ENCODE data around the gene ENPP1.

Gene ENPP1

GRCh38 chr6:131781687-131782086 is 26.1 kb upstream of the ENPP1 start:
- no peak for DNase-seq
- in situ Hi-C loops (cut with MboI; ENCODE audit: low pct_unique_long_range_greater_than_20kb, low sequenced_read_pairs): no loop called here

DNA sequence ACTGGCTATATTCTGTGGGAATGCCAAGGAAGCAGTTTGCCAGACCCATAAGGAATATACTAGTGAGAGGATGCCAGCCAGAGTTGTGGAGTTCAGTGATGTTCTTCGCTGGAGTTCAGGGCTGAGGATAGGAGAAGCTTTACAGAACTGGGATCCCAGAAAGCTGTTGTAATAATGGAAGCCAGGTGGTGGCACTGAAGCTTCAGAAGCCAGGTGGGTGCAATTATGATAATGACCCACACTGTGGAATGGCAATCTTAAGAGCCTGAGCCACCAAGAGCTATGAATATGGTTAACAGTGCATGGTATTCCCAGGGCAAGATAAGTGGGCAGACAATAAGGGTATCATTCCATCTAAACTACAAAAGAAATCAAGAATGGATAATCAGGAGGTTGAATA is 25.1 kb upstream of the ENPP1 start:
- in situ Hi-C loops (cut with MboI; ENCODE audit: low pct_unique_long_range_greater_than_20kb, low sequenced_read_pairs): no loop called here
- DNase-seq: no peak

DNA sequence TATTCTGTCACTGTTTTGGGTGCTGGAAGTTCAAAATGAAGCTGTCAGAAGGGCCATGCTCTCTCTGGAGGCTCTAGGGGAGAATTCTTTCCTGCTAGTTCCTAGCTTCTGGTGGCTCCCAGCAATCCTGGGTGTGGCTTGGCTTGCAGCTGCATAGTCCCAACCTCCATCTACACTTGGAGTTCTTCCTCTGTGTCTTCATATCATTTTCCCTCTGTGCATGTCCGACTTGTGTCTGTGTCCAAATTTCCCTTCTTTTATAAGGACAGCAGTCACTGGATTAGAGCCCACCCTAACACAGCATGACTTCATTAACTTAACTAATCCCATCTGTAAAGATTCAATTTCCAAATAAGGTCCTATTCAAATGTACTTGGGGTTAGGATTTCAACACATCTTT is 23.3 kb upstream of the ENPP1 start:
- in situ Hi-C loops (cut with MboI; ENCODE audit: low pct_unique_long_range_greater_than_20kb, low sequenced_read_pairs): no loop called here
- no peak for DNase-seq

- in situ Hi-C loops (cut with MboI; ENCODE audit: low pct_unique_long_range_greater_than_20kb, low sequenced_read_pairs): no loop called here
- no peak for DNase-seq
These were observed 20.7 kb upstream of the ENPP1 start for GRCh38 chr6:131787079-131787478.

DNA sequence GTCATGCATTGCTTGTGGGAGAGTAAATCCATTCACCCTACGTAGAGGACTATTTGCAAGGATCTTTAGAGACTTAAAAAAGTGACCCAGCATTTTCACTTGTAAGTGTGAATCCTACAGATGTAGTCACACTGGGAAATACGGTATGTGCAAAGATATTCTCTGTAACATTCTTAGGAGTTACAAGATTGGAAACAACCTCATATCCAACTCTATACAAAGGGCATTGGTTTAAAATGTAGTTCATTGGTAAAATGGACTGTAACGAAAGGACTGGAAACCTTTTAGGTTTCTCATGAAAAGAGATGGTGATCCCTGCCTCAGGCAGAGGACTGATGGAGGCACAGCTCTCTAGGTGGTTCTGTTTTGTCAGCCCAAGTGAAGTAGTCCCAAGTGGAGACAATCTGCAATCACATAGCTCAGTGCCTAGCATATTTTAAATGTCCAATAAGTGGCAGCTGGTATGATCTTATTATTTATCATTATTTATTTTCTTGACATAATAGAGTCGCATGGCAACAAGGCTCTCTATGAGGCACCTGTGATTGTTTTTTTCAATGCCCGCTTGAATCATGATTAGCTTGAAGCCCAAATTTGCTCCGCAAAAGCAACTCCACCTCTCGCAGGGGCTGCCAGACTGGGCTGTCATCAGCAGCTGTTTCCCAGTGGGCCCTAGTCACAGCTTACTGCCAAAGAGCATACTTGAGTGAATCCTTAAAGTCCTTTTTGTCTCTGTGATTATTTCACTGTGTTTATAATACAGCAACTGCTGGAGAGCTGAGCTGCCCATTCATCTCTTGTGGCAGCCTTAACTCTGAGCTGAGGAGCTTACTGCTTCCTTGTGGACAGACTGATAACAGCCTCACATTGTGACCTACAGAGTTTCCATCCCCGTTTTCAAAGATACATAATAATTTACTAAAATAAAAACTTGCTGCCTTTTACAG is 19.8 kb upstream of the ENPP1 start:
- in situ Hi-C loops (cut with MboI; ENCODE audit: low pct_unique_long_range_greater_than_20kb, low sequenced_read_pairs): no loop called here
- no peak for DNase-seq

DNA sequence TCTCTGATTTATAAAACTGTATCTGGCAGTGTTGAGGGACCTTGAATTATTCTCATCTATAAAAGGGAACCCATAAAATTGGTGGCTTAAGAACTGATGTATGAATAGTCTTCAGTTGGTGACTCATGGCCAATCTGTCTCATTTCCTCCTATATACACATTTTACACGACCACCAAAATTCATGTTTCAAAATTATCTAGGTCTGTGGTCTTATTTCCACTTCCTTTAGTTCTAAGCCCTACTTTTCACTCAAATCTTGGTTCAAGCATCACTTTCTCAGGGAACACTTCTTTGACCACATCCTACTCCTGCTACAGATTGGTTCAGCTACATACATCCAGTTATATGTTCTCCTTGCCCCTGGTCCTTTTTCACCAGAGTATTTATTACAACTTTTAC is 18.6 kb upstream of the ENPP1 start:
- in situ Hi-C loops (cut with MboI; ENCODE audit: low pct_unique_long_range_greater_than_20kb, low sequenced_read_pairs): no loop called here
- DNase-seq: no peak

DNA sequence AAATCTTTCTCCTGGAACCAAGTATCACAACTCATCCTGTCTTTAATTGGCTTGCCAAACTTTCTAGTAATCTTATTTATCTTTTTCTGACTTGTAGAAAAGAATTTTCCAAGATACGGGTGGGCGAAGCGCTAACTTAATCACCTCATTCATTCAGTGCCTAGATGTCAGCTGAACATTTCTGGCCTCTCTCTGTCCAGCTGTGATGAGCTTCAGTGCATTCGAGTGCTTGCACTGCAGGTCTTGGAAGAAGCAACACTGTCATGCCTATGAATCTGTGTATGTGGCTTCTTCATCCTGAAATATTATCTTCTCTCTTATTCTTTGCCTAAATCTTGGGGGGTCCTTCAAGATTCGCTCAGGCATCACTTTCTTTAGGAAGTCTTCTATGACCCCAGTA is 16.3 kb upstream of the ENPP1 start:
- DNase-seq: no peak
- in situ Hi-C loops (cut with MboI; ENCODE audit: low pct_unique_long_range_greater_than_20kb, low sequenced_read_pairs): no loop called here

GRCh38 chr6:131792091-131792496 is 15.7 kb upstream of the ENPP1 start:
- in situ Hi-C loops (cut with MboI; ENCODE audit: low pct_unique_long_range_greater_than_20kb, low sequenced_read_pairs): no loop called here
- DNase-seq: no peak

DNA sequence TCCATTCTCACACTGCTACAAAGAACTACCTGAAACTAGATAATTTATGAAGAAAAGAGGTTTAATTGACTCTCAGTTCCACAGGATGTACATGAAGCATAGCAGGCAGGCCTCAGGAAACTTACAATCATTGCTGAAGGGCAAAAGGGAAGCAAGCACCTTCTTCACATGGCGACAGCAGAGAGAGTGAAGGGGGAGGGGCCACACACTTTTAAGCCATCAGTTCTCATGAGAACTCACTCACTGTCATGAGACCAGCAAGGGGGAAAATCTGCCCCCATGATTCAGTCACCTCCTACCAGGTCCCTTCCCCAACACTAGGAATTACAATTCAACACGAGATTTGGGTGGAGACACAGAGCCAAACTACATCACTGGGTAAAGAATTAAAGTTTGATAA is 12.5 kb upstream of the ENPP1 start:
- in situ Hi-C loops (cut with MboI; ENCODE audit: low pct_unique_long_range_greater_than_20kb, low sequenced_read_pairs): no loop called here
- DNase-seq: no peak

DNA sequence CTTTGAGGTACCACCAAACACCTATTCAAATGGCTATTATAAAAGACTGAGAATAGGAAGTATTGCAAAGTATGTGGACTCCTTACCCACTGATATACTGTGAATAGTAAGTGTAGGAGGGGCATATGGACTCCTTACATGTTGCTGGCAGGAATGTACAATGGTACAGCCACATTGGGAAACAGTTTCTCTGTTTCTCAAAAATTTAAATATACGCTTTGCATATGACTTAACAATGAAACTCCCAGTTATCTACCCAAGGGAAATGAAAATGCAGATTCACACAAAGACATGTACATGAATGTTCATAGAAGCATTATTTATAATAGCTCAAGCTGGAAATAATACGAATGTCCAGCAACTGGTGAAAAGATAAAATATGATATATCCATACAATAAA is 5.5 kb upstream of the ENPP1 start:
- no peak for DNase-seq
- in situ Hi-C loops (cut with MboI; ENCODE audit: low pct_unique_long_range_greater_than_20kb, low sequenced_read_pairs): no loop called here

- no peak for DNase-seq
- in situ Hi-C loops (cut with MboI; ENCODE audit: low pct_unique_long_range_greater_than_20kb, low sequenced_read_pairs): no loop called here
These were observed 4.6 kb upstream of the ENPP1 start for GRCh38 chr6:131803007-131803769.

DNA sequence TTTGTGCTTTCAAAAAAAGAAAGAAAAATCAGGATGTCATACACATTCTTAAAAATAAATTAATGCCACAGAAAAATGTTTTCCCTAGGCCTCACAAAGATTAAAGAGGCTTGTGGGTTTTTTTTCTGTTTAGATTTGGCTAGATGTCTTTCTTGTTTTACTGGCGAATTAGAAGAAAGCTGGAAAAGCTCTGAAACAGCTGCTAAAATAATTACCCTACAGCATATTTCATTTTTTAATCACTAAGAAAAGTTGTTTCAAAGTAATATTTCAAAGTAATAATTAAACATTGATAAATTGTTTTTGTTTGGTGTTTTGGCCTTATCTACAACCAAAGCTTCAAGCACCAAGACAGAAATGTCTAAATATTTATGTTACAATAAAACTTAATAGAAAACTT is 3.7 kb upstream of the ENPP1 start:
- no peak for DNase-seq
- in situ Hi-C loops (cut with MboI; ENCODE audit: low pct_unique_long_range_greater_than_20kb, low sequenced_read_pairs): no loop called here

DNA sequence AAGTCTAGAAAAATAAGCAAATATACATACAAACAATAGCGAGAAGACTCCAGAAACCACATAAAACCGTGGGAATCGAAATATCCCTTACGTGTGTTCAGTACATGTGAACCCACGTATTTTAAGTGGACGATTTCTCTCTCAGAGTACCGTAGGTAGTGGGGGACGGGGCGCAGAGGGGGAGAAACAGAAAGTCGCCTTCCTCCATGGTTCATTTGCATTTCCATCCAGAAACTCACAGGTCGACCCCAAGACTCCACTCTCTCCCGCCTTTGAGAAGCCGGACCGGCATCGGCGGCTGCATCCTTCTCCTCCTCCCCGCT is 538 bp upstream of the ENPP1 start:
- in situ Hi-C loops (cut with MboI; ENCODE audit: low pct_unique_long_range_greater_than_20kb, low sequenced_read_pairs): no loop called here
- no peak for DNase-seq

GRCh38 chr6:131808460-131809269 is 845 bp downstream of the ENPP1 start:
- in situ Hi-C loops (cut with MboI; ENCODE audit: low pct_unique_long_range_greater_than_20kb, low sequenced_read_pairs): no loop called here
- no peak for DNase-seq

- DNase-seq: no peak
- in situ Hi-C loops (cut with MboI; ENCODE audit: low pct_unique_long_range_greater_than_20kb, low sequenced_read_pairs): no loop called here
These were observed 3.7 kb downstream of the ENPP1 start for GRCh38 chr6:131811500-131811899.

- DNase-seq: no peak
- in situ Hi-C loops (cut with MboI; ENCODE audit: low pct_unique_long_range_greater_than_20kb, low sequenced_read_pairs): no loop called here
These were observed 6.2 kb downstream of the ENPP1 start for GRCh38 chr6:131813991-131814390.

GRCh38 chr6:131816869-131817268 is 9.0 kb downstream of the ENPP1 start:
- in situ Hi-C loops (cut with MboI; ENCODE audit: low pct_unique_long_range_greater_than_20kb, low sequenced_read_pairs): no loop called here
- no peak for DNase-seq

DNA sequence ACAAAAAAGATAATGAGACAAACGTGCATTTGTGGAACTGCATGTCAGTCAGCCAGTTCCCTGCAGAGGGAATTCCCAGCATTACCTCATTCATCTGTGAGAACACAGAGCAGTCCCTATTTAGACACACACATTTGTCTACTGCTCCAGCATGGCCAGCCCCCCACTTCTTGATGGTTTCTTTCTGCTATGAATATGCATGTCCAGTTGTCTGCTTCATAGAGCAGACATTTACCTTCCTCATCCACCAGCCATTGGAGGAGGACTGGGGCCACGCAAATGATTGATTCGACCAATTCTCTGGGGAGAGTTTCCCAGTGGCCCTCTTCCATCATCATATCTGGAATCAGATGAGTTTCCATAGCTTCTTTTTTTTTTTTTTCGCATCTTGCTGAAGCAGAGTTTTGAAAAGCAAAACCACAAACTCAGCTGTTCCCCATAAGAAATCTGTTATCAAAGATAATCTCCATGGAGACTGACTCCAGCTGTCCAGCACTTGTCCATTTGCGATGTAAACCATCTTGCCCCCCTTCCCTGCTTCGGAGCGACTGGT is 11.8 kb downstream of the ENPP1 start:
- in situ Hi-C loops (cut with MboI; ENCODE audit: low pct_unique_long_range_greater_than_20kb, low sequenced_read_pairs): no loop called here
- no peak for DNase-seq

DNA sequence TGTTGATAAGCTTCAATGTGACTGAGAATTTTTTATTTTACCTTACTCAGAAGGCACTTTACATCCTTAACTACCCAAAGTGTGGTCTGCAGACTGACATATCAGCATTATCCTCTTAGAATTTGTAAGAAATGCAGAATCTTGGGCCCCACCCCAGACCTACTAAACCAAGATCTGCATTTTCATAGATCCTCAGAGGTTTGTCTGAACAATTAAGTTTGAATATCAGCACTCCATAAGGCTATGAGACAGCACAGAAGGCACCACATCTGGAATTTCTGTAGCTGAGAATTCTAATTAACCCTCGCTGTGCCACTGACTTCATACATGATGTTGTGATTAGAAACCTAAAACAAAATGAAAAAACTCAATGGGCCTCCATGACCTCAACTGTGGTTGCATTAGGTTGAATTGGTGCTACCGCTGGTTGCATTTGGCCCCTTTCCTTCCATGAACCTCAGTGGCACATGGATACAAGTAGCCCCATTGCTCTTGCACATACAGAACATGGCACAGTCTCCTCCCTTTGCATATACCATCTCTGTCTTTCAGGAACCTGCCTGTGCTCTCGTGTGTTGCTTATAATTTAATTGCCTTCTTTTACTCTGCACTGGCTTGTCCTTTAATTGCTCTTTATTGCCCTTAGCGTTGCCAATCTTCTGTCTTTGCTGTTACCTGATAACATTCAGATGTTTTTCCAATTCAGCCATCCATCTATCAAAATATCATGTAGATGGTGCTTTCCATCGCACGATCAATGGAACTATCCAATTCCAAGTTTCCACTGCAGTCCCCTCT is 13.4 kb downstream of the ENPP1 start:
- no peak for DNase-seq
- in situ Hi-C loops (cut with MboI; ENCODE audit: low pct_unique_long_range_greater_than_20kb, low sequenced_read_pairs): no loop called here
